ENCODE results near the gene CHD5.

DNA sequence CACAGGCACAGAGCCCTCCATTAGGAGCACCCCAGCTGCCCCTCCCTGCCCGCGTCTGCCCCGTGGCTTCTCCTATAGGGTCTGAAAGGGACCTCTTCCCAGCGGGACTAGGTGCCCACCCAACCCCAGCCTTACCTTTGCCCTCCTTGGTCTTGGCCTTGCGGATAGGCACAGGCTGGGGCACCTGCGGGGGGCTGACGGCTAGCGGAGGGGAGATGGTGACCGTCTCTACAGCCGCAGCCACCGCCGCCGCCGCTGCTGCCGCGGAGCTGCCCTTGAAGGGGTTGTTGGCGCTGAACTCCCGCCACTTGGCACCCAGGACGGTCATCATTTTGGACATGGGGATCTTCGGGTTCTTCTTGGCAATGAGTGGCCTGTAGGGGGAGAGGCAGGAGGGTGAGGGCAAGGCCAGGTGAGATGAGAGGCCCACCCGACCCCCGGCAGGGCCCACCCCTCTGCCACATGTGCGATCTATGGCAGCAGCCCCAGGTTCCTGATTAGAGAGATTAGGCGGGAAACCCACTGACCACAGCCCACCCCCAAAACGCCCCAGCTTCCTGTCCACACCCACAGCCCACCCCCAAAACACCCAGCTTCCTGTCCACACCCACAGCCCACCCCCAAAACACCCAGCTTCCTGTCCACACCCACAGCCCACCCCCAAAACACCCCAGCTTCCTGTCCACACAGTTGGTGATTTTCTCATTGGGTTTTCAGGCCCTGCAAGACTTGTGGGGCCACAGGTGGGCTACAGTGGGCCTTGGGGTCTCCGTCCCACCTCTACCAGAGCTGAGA, 25.4 kb downstream of the CHD5 start:
- TF ChIP-seq GATA3 (IDR thresholded peaks at IDR 0.05; ENCODE audit: low read depth, low read length) (no peak), GATA2 (IDR thresholded peaks at IDR 0.05; ENCODE audit: low read depth, low read length) (no peak)

Measured in SH-SY5Y (cell line).